Ishikawa (cell line): ENCODE measurements around the gene IQGAP1.

Experiments used
- CEBPB ChIP-seq: IDR thresholded peaks from 2 replicates; pipeline ENCODE4 v1.6.1; 2012
- CREB1 ChIP-seq: IDR thresholded peaks from 2 replicates; pipeline ENCODE4 v1.6.1; 2012; ENCODE audit warnings: low read depth
- EGR1 ChIP-seq: IDR thresholded peaks from 2 replicates; pipeline ENCODE4 v1.6.1; 2012
- EP300 ChIP-seq: IDR thresholded peaks from 2 replicates; pipeline ENCODE4 v1.6.1; 2012; ENCODE audit warnings: borderline replicate concordance
- FOXM1 ChIP-seq: IDR thresholded peaks from 2 replicates; pipeline ENCODE4 v1.6.1; 2012; ENCODE audit warnings: low read depth, borderline replicate concordance
- MAX ChIP-seq: IDR thresholded peaks from 2 replicates; pipeline ENCODE4 v1.6.1; 2012
- NFIC ChIP-seq: IDR thresholded peaks from 2 replicates; pipeline ENCODE4 v1.6.1; 2012
- RAD21 ChIP-seq: IDR thresholded peaks from 2 replicates; pipeline ENCODE4 v1.6.1; 2012; ENCODE audit warnings: low read depth
- REST ChIP-seq: IDR thresholded peaks from 2 replicates; pipeline ENCODE4 v1.6.1; 2012; ENCODE audit warnings: low read depth, mild to moderate bottlenecking
- TAF1 ChIP-seq: IDR thresholded peaks from 2 replicates; pipeline ENCODE4 v1.6.1; 2012; ENCODE audit warnings: low read depth, mild to moderate bottlenecking
- TCF12 ChIP-seq: IDR thresholded peaks from 2 replicates; pipeline ENCODE4 v1.6.1; 2012; ENCODE audit warnings: low read depth
- TEAD4 ChIP-seq: IDR thresholded peaks from 2 replicates; pipeline ENCODE4 v1.6.1; 2012
- USF1 ChIP-seq: IDR thresholded peaks from 2 replicates; pipeline ENCODE4 v1.6.1; 2012
- YY1 ChIP-seq: IDR thresholded peaks from 2 replicates; pipeline ENCODE4 v1.6.1; 2012; ENCODE audit warnings: low read depth
- ZBTB7A ChIP-seq: IDR thresholded peaks from 2 replicates; pipeline ENCODE4 v1.6.1; 2012; ENCODE audit warnings: low read depth

Gene IQGAP1

GRCh38 chr15:90451053-90451850, 63.2 kb downstream of the IQGAP1 start:
- TF ChIP-seq EP300: no peak
- TF ChIP-seq USF1: no peak
- TF ChIP-seq CREB1: no peak
- no peak for TF ChIP-seq TEAD4
- no peak for TF ChIP-seq TCF12
- TF ChIP-seq FOXM1: no peak
- TF ChIP-seq EGR1: no peak
- no peak for TF ChIP-seq TAF1
- TF ChIP-seq CEBPB: no peak
- no peak for TF ChIP-seq ZBTB7A
- no peak for TF ChIP-seq NFIC
- TF ChIP-seq MAX: no peak

GRCh38 chr15:90456236-90456635, 68.2 kb downstream of the IQGAP1 start:
- TF ChIP-seq TAF1 (no peak), EP300 (no peak), FOXM1 (no peak), MAX (no peak), REST (no peak), TCF12 (no peak), CREB1 (no peak), NFIC (no peak), ZBTB7A (no peak), EGR1 (no peak), RAD21 (no peak), USF1 (no peak), CEBPB (no peak), TEAD4 (no peak), YY1 (no peak)

- TF ChIP-seq TAF1 (no peak), MAX (no peak), RAD21 (no peak)
Observed at GRCh38 chr15:90458061-90458460, 70.0 kb downstream of the IQGAP1 start.

- no peak for TF ChIP-seq YY1
- no peak for TF ChIP-seq FOXM1
- no peak for TF ChIP-seq TCF12
- TF ChIP-seq CEBPB: no peak
- TF ChIP-seq REST: no peak
- TF ChIP-seq TEAD4: no peak
- no peak for TF ChIP-seq USF1
- no peak for TF ChIP-seq EP300
- TF ChIP-seq NFIC: no peak
- no peak for TF ChIP-seq EGR1
- no peak for TF ChIP-seq CREB1
- no peak for TF ChIP-seq ZBTB7A
- no peak for TF ChIP-seq RAD21
- no peak for TF ChIP-seq TAF1
- TF ChIP-seq MAX: no peak
Observed at GRCh38 chr15:90459368-90459767, 71.3 kb downstream of the IQGAP1 start.
